C4-2B (cell line): ENCODE measurements around the gene VIP.

Experiments used
- CTCF ChIP-seq: fragments of 450-650 bp; conservative IDR thresholded peaks from 2 replicates; pipeline ENCODE4 v1.5.1; 2017; ENCODE audit warnings: mild to moderate bottlenecking
- ZFX ChIP-seq: fragments of 450-650 bp; IDR thresholded peaks from 2 replicates; pipeline ENCODE4 v1.6.1; 2017

- TF ChIP-seq CTCF (no peak), ZFX (no peak)
Observed at GRCh38 chr6:152701081-152701862, 49.3 kb upstream of the VIP start.
